Heart left ventricle (tissue), 16 donors: ENCODE data around the gene TBC1D2. TPM values are rescaled to one million over a fixed set of nuclear protein-coding genes. Genes with fewer than 3 reads are reported as not detected.

Source experiments
- ATAC-seq, 4 donors: fragments of 200-7000 bp; cut with Tn5 transposase; one replicate each; pipeline ENCODE4 v1.9.1; 2020 to 2022; ENCODE audit warnings: moderate library complexity in 4 of 4, mild to moderate bottlenecking in 3 of 4, moderate number of reproducible peaks in 1 of 4
- DNase-seq, 5 donors: peaks; one replicate each; pipeline ENCODE4 v3.0.0-alpha.2; 2020
- H3K27ac ChIP-seq, 12 donors: fragments of 200-600 bp; sonication (generic) in 4 of 12; one replicate each; pipeline versions ENCODE4 v1.5.0 to v1.8.0; 2016 to 2022; ENCODE audit warnings: mild to moderate bottlenecking in 2 of 12
- H3K27me3 ChIP-seq, 9 donors: fragments of 200-600 bp; sonication (generic) in 2 of 9; one replicate each; pipeline versions ENCODE4 v1.5.1 to v1.8.0; 2016 to 2022; ENCODE audit warnings: mild to moderate bottlenecking in 3 of 9
- H3K36me3 ChIP-seq, 9 donors: fragments of 200-600 bp; sonication (generic) in 2 of 9; one replicate each; pipeline versions ENCODE4 v1.5.0 to v1.8.0; 2018 to 2022; ENCODE audit warnings: mild to moderate bottlenecking in 2 of 9
- H3K4me1 ChIP-seq, 12 donors: fragments of 200-600 bp; sonication (generic) in 4 of 12; one replicate each; pipeline versions ENCODE4 v1.5.0 to v1.8.0; 2016 to 2022; ENCODE audit warnings: mild to moderate bottlenecking in 3 of 12
- H3K4me3 ChIP-seq, 12 donors: fragments of 200-600 bp; sonication (generic) in 4 of 12; one replicate each; pipeline versions ENCODE4 v1.5.0 to v1.8.0; 2017 to 2022; ENCODE audit warnings: mild to moderate bottlenecking in 9 of 12, moderate library complexity in 4 of 12
- H3K9me3 ChIP-seq, 12 donors: fragments of 200-600 bp; sonication (generic) in 4 of 12; one replicate each; pipeline versions ENCODE4 v1.5.0 to v1.8.0; 2016 to 2022; ENCODE audit warnings: mild to moderate bottlenecking in 1 of 12
- CTCF ChIP-seq, 12 donors: fragments of 200-600 bp; sonication (generic) in 4 of 12; IDR thresholded peaks; one replicate each; pipeline versions ENCODE4 v1.5.0 to v1.8.0; 2018 to 2022; ENCODE audit warnings: antibody characterized with exemption in 12 of 12, mild to moderate bottlenecking in 5 of 12
- POLR2A ChIP-seq, 2 donors: fragments of 450-650 bp; IDR thresholded peaks; one replicate each; pipeline ENCODE4 v1.6.1; 2017; ENCODE audit warnings: antibody characterized with exemption in 2 of 2, mild to moderate bottlenecking in 2 of 2, moderate library complexity in 2 of 2
- WGBS, 4 donors: extraction: QIAGEN DNeasy Blood & Tissue Kit in 2 of 4; methylation state at CpG; one replicate each; pipeline versions ENCODE4 v1.1.5 to v1.1.7; 2013 to 2018; 5-methylcytosine and 5-hydroxymethylcytosine counted together
- intact Hi-C, 10 donors: fragments of 100-400 bp; cut with DNase I; formaldehyde crosslinking; loops; one replicate each; pipeline versions ENCODE4 v1.11.1 to v1.14.2; 2022
- polyA plus RNA-seq, 2 donors: library from polyadenylated mRNA; stranded (reverse); fragments of 200-250 nt; gene quantifications; one replicate each; pipeline ENCODE4 v1.2.3, GENCODE V29; 2013
- total RNA-seq, 9 donors: library from RNA; depleted of rRNA in 2 of 9; stranded (reverse); fragments of >200 nt in 2 of 9; fragmentation: NEBNext Ultra II Directional in 3 of 9; extraction: Animal tissue kit (Norgen Biotek cat#: 25700) in 3 of 9; gene quantifications; one replicate each; pipeline versions ENCODE4 v1.1.0 to v1.2.4, GENCODE V29; 2016 to 2023
- donor health status: ischemic (EF 13 %, LVEDD 7.1; RV severe dilation, severe dysfunction).
- donor health status: healthy with polysubstance abuse.
- donor health status: DM: no; HTN: yes; CAD: no.
- donor health status: DM: no; HTN: no; CAD: no.
- donor health status: ischemic (EF 25% LVEDD 6.9; RV normal size, moderate dysfunction).
- donor health status: ischemic (EF 25% LVEDD 5.7; RV mildly dilated, moderate dysfunction).
- donor health status: healthy.
- donor health status: DM: yes; HTN: yes; CAD: no.
- donor health status: ischemic (EF 35%, LVEDD 5.7; RV mildly dilated, moderate dysfunction).
- donor health status: nonischemic (EF 11% LVEDD 7.7; RV severe dilation, severe dysfunction).
- donor health status: DM: yes; HTN: yes; CAD: no.
- donor health status: PGD.
- donor health status: ischemic (EF 29% LVEDD 5.4; RV normal size, mild dysfunction).
- donor health status: nonischemic (EF 23%, LVEDD 6.1; RV moderate dilation, normal function).

The TBC1D2 gene
- total and polyA plus RNA-seq, 11 donors, result 1.1 to 9.4 (median 2.2) TPM

- intact Hi-C loops, result no loop called here
- Histone ChIP-seq H3K4me3 (no peak overlapping the region), H3K4me1 (peaks cover 0 to 5% (median 0%) of the 10 kb centered on the region in 12 donors), H3K27ac (no peak overlapping the region), H3K27me3 (no peaks in the 10 kb centered on the region), H3K36me3 (no peaks in the 10 kb centered on the region), H3K9me3 (no peaks in the 10 kb centered on the region)
- 80 to 95% (median 88%) methylated on average over 6 of the region's 6 CpGs for WGBS, 4 donors
- ATAC-seq (no peak), DNase-seq (no peak)
- TF ChIP-seq CTCF (IDR thresholded peaks at IDR 0.05) (no peak), POLR2A (IDR thresholded peaks at IDR 0.05) (no peak)
Measured at GRCh38 chr9:98185021-98185567, 70.4 kb downstream of the TBC1D2 start.

- 81 to 90% (median 84%) methylated on average over 6 of the region's 6 CpGs for WGBS, 4 donors
- H3K27me3 ChIP-seq, result no peaks in the 10 kb centered on the region
- H3K4me3 ChIP-seq, result no peak overlapping the region
- H3K36me3 ChIP-seq, result no peaks in the 10 kb centered on the region
- no peak for DNase-seq
- H3K4me1 ChIP-seq, result peaks cover 0 to 12% (median 0%) of the 10 kb centered on the region in 12 donors
- intact Hi-C loops, result no loop called here
- no peak for TF ChIP-seq CTCF (IDR thresholded peaks at IDR 0.05)
- TF ChIP-seq POLR2A (IDR thresholded peaks at IDR 0.05), result no peak
- no peak overlapping the region for H3K27ac ChIP-seq
- ATAC-seq, result no peak
- H3K9me3 ChIP-seq, result no peaks in the 10 kb centered on the region
Measured at GRCh38 chr9:98184326-98184725, 71.1 kb downstream of the TBC1D2 start.

GRCh38 chr9:98182889-98183599 lies 72.4 kb downstream of the TBC1D2 start:
- Histone ChIP-seq H3K36me3 (no peaks in the 10 kb centered on the region), H3K27ac (no peak overlapping the region), H3K9me3 (no peaks in the 10 kb centered on the region), H3K4me1 (peaks cover 0 to 13% (median 0%) of the 10 kb centered on the region in 12 donors), H3K27me3 (no peaks in the 10 kb centered on the region), H3K4me3 (no peak overlapping the region)
- ATAC-seq (no peak), DNase-seq (no peak)
- 84 to 92% (median 87%) methylated on average over 9 of the region's 9 CpGs for WGBS, 4 donors
- no peak for TF ChIP-seq CTCF (IDR thresholded peaks at IDR 0.05)
- TF ChIP-seq POLR2A (IDR thresholded peaks at IDR 0.05), result no peak
- intact Hi-C loops, result no loop called here

- H3K27me3 ChIP-seq, result no peaks in the 10 kb centered on the region
- no peak overlapping the region for H3K4me3 ChIP-seq
- WGBS, 4 donors, result 72 to 76% (median 75%) methylated on average over 9 of the region's 9 CpGs
- intact Hi-C loops, result no loop called here
- TF ChIP-seq POLR2A (IDR thresholded peaks at IDR 0.05) (no peak), CTCF (IDR thresholded peaks at IDR 0.05) (no peak)
- no peak for DNase-seq
- ATAC-seq, result no peak
- H3K4me1 ChIP-seq, result peaks cover 0 to 13% (median 0%) of the 10 kb centered on the region in 12 donors
- H3K27ac ChIP-seq, result no peak overlapping the region
- H3K36me3 ChIP-seq, result no peaks in the 10 kb centered on the region
- no peaks in the 10 kb centered on the region for H3K9me3 ChIP-seq
Measured at GRCh38 chr9:98182069-98182820, 73.2 kb downstream of the TBC1D2 start.
